Chondrocyte (in vitro differentiated cells): ENCODE results near the gene CNIH2. TPM values are rescaled to one million over a fixed set of nuclear protein-coding genes. Genes with fewer than 3 reads are reported as not detected.
A peak's percentile ranks its signal among the peaks of the same experiment; 100 is the strongest.
"Not testable (repeated sequence)": the region's sequence is repeated elsewhere in the genome, so short reads cannot be mapped to it uniquely, and the experiment has no call there.

Experiments used
- DNase-seq: peaks from one replicate; pipeline ENCODE4 v3.0.0; 2021; ENCODE audit warnings: mixed read lengths, low spot score
- H3K27ac Mint-ChIP-seq: one replicate; pipeline ENCODE4 v1.8.0; 2021; ENCODE audit warnings: mild to moderate bottlenecking, moderate library complexity, mixed read lengths; ENCODE audit not compliant: unreplicated experiment
- H3K27me3 Mint-ChIP-seq: 2 replicates; pipeline ENCODE4 v1.8.0; 2021; ENCODE audit warnings: low read depth, mixed read lengths
- H3K36me3 Mint-ChIP-seq: 2 replicates; pipeline ENCODE4 v1.8.0; 2021; ENCODE audit warnings: low read depth, mixed read lengths
- H3K4me1 Mint-ChIP-seq: 2 replicates; pipeline ENCODE4 v1.8.0; 2021; ENCODE audit warnings: low read depth, mild to moderate bottlenecking, mixed read lengths
- H3K4me3 Mint-ChIP-seq: one replicate; pipeline ENCODE4 v1.8.0; 2021; ENCODE audit warnings: mild to moderate bottlenecking, moderate library complexity, mixed read lengths; ENCODE audit not compliant: unreplicated experiment
- H3K9me3 Mint-ChIP-seq: 2 replicates; pipeline ENCODE4 v1.8.0; 2021; ENCODE audit warnings: low read depth, mixed read lengths
- total RNA-seq: library from RNA; stranded (reverse); gene quantifications from 3 replicates; pipeline ENCODE4 v1.2.1, GENCODE V29; 2021
- TF ChIP-seq, protein P1 (sequence below): fragments of 200-600 bp; sonication (generic); IDR thresholded peaks from 2 replicates; pipeline ENCODE4 v1.5.0; 2021; ENCODE audit warnings: antibody characterized with exemption, mild to moderate bottlenecking, moderate library complexity

The CNIH2 gene
- total RNA-seq, 1 donor from 2014 or later = 2.8 TPM

DNA sequence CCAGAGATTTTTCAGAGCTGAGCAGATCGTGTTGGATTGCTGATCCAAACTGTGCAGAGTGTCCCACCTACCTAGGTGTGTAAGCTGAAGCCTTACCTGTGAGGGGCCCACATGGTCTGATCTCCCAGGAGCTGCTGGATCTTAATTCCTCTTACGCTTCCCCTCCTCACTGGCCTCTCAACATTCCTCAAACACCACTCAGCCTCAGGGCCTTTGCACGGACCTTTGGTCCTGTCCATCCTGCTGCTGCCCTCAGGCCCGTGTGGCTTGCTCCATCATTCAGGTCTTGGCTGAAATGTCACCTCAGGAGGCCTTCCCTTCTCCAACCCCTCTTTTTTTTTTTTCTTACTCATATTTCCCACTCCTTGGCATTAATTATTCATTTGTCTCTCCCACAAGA, 30.7 kb upstream of the CNIH2 start:
- Mint-ChIP-seq H3K4me1 (no peaks in the 10 kb centered on the region), H3K9me3 (no peaks in the 10 kb centered on the region), H3K36me3 (peaks cover 26% of the 10 kb centered on the region), H3K27me3 (no peaks in the 10 kb centered on the region), H3K27ac (peak overlapping the region; percentile 8), H3K4me3 (no peak overlapping the region)
- no peak for DNase-seq
- TF ChIP-seq, protein P1, sequence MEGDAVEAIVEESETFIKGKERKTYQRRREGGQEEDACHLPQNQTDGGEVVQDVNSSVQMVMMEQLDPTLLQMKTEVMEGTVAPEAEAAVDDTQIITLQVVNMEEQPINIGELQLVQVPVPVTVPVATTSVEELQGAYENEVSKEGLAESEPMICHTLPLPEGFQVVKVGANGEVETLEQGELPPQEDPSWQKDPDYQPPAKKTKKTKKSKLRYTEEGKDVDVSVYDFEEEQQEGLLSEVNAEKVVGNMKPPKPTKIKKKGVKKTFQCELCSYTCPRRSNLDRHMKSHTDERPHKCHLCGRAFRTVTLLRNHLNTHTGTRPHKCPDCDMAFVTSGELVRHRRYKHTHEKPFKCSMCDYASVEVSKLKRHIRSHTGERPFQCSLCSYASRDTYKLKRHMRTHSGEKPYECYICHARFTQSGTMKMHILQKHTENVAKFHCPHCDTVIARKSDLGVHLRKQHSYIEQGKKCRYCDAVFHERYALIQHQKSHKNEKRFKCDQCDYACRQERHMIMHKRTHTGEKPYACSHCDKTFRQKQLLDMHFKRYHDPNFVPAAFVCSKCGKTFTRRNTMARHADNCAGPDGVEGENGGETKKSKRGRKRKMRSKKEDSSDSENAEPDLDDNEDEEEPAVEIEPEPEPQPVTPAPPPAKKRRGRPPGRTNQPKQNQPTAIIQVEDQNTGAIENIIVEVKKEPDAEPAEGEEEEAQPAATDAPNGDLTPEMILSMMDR = no peak

DNA sequence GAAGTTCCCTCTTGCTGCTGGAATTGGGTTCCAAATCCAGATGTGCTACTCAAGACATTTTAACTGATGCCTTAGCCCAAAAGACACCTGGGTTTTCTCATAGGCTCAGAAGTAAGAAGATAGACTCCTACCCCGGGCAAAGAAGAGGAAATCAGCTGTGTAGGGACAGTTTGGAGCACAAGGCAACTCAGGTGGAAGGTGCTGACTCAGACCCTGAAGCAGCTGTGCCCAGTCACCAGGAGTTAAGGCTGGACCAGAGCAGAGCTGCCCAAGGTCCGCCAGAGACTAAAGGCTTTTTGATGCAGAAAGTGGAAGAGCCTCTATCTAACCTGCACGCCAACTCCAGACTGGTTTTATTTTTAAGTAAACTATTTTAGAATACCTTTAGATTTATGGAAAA, 30.2 kb upstream of the CNIH2 start:
- peaks cover 24% of the 10 kb centered on the region for H3K36me3 Mint-ChIP-seq
- TF ChIP-seq, protein P1 = no peak

DNA sequence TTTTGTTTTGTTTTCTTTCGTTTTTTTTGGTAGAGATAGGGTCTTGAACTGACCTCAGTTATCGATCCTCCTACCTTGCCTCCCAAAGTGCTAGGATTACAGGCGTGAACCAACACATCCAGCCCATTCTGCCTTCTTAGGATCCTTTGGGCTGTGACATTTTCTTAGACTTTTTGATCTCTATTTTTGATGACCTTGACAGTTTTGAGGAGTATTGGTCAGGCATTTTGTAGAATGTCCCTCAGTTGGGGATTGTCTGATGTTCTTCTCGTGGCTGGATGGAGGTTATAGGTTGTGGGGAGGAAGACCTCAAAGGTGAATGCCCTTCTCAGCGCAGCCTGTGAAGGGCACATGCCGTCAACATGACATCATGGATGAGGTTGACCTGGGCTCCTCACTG, 29.1 kb upstream of the CNIH2 start:
- H3K4me1 Mint-ChIP-seq = no peaks in the 10 kb centered on the region
- no peaks in the 10 kb centered on the region for H3K9me3 Mint-ChIP-seq
- H3K27ac Mint-ChIP-seq = no peak overlapping the region
- DNase-seq = no peak
- H3K36me3 Mint-ChIP-seq = peaks cover 24% of the 10 kb centered on the region
- H3K27me3 Mint-ChIP-seq = no peaks in the 10 kb centered on the region
- H3K4me3 Mint-ChIP-seq = no peak overlapping the region
- TF ChIP-seq, protein P1 = no peak

More for the DNA sequence above, 30.2 kb upstream of the CNIH2 start:
- no peak overlapping the region for H3K4me3 Mint-ChIP-seq
- no peak overlapping the region for H3K27ac Mint-ChIP-seq
- no peaks in the 10 kb centered on the region for H3K27me3 Mint-ChIP-seq
- H3K4me1 Mint-ChIP-seq = no peaks in the 10 kb centered on the region
- H3K9me3 Mint-ChIP-seq = no peaks in the 10 kb centered on the region
- no peak for DNase-seq

DNA sequence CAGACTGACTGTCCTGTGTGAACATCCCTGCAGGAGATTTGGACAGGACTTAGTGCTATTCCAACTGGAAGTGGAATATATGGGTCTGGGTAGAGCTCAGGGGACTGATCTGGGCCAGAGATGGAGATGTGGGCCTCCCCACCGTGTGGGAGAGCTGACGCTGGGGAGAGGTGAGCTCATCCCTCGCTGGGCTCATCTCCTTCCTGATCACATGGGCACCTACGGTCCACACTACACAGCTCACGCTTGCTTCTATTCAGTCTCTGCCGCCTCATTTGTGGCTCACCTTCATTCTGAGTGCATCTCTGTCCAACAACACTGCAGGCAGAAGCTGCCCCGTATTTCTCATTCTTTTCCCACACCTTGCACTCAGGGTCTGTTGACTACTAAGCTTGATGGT, 26.2 kb upstream of the CNIH2 start:
- H3K9me3 Mint-ChIP-seq = no peaks in the 10 kb centered on the region
- DNase-seq = no peak
- TF ChIP-seq, protein P1 = no peak
- peaks cover 19% of the 10 kb centered on the region for H3K36me3 Mint-ChIP-seq
- H3K27me3 Mint-ChIP-seq = no peaks in the 10 kb centered on the region
- peaks cover 3% of the 10 kb centered on the region for H3K4me1 Mint-ChIP-seq
- no peak overlapping the region for H3K27ac Mint-ChIP-seq
- no peak overlapping the region for H3K4me3 Mint-ChIP-seq

DNA sequence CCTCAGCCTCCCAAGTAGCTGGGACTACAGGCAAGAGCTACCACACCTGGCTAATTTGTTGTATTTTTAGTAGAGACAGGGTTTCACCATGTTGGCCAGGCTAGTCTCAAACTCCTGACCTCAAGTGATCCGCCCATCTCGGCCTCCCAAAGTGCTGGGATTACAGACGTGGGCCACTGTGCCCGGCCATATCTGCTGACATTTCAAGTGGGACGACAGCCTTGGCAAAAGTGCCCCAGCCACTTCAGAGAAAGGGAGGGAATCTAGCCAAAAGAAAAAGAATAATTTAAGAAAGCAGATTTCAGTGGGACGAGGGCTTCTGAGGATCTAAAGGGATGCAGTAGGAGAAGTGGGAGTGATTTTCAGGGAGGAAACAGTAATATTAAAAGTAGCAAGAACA, 24.9 kb upstream of the CNIH2 start:
- H3K27me3 Mint-ChIP-seq, H3K9me3 Mint-ChIP-seq, H3K4me3 Mint-ChIP-seq, H3K27ac Mint-ChIP-seq, H3K4me1 Mint-ChIP-seq, DNase-seq: not testable (repeated sequence)
- H3K36me3 Mint-ChIP-seq = peaks cover 18% of the 10 kb centered on the region

DNA sequence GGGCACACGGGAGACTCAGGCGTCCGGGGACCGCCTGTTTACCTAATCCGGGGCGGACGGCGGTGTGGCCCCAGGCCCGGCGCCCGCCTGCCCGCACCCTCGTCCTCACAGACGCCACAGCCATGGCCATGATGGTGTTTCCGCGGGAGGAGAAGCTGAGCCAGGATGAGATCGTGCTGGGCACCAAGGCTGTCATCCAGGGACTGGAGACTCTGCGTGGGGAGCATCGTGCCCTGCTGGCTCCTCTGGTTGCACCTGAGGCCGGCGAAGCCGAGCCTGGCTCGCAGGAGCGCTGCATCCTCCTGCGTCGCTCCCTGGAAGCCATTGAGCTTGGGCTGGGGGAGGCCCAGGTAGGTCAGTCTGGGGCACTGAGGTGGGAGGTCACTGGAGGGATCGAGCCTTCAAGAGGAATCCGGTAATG, 19.5 kb upstream of the CNIH2 start:
- TF ChIP-seq, protein P1 = peak; percentile 15
- DNase-seq = no peak
- H3K9me3 Mint-ChIP-seq = no peaks in the 10 kb centered on the region
- H3K36me3 Mint-ChIP-seq = peaks cover 10% of the 10 kb centered on the region
- peak overlapping the region; percentile 22 for H3K27ac Mint-ChIP-seq
- H3K4me1 Mint-ChIP-seq = peaks cover 22% of the 10 kb centered on the region
- no peaks in the 10 kb centered on the region for H3K27me3 Mint-ChIP-seq
- peak overlapping the region; percentile 81 for H3K4me3 Mint-ChIP-seq
